Right renal cortex interstitium (tissue), 3 donors: ENCODE measurements around the gene KCND2. TPM values are rescaled to one million over a fixed set of nuclear protein-coding genes. Genes with fewer than 3 reads are reported as not detected.
"Not testable (repeated sequence)": the region's sequence is repeated elsewhere in the genome, so short reads cannot be mapped to it uniquely, and the experiment has no call there.

ENCODE experiments used
- DNase-seq, 3 donors: peaks; one replicate each; pipeline ENCODE4 v3.0.0-alpha.2; 2013; ENCODE audit warnings: low read depth in 3 of 3, low spot score in 2 of 3
- polyA plus RNA-seq, 3 donors: library from polyadenylated mRNA; unstranded; fragments of 120-200 nt; gene quantifications; one replicate each; pipeline ENCODE4 v1.2.1, GENCODE V29; 2013; ENCODE audit not compliant: insufficient read length in 3 of 3

The KCND2 gene
- 1 to 10 TPM; 1.7 to 2.2 (median 2.0) TPM for polyA plus RNA-seq

DNA sequence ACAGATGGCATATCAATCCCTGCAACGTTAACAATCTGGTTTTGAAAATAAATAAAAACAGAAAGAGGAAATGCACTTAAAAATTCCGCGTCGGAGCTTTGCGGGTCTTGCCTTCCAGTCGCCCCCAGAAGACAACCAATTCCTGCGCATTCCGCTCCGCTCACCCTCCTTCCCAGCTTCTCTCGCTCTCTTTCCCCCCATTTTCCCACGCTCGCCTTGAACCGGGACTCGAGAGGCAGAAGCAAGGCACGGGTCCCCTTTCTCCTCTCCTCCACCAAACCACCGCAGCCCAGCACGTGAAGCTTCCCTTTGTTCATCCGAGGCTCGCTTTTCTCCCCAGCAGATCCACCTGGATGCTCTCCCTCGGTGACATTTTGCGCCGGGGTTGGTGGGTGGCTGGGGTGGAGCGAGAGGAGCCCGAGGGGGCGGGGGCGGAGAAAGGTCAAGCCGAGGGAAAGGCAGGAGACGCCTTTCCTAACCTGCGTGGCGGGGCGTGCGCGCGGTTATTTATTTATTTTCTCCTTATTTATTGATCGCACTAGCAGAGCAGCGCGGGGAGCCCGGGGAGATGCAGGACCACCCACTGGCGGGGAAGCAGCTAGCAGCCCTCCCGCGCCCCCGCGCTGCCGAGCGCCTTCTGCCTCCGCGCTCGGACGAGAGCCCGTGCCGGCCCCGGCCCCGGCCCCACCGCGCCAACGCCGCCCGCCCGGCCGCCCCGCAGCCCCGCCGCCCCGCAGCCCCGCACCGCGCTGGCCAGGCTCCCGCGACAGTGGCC, at the start of gene KCND2:
Gene KCND2 (plus strand): TSS at position 475 of the 775 bp plus-strand sequence.
- DNase-seq, result peak in 1 of 3 donors; percentile 9

GRCh38 chr7:120226188-120226587, 46.8 kb upstream of the KCND2 start:
- DNase-seq, result no peak

DNA sequence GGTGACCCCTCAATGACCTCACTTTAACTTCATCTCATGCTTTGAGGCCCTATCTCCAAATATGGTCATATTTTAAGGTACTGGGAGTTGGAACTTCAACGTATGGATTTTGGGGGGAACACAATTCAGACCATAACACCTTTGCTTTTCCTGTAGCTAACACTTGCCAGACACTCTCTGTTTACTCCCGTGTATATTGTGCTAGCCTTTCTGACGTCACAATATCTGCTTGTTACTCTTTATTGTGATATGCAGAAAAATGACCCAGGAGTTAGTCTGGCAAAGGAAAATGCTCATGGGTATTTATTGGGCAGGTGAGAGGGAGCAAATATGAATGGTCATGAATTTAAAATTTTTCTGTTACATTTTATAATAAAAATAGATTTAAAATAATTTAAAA, 45.7 kb upstream of the KCND2 start:
- DNase-seq, result no peak

DNA sequence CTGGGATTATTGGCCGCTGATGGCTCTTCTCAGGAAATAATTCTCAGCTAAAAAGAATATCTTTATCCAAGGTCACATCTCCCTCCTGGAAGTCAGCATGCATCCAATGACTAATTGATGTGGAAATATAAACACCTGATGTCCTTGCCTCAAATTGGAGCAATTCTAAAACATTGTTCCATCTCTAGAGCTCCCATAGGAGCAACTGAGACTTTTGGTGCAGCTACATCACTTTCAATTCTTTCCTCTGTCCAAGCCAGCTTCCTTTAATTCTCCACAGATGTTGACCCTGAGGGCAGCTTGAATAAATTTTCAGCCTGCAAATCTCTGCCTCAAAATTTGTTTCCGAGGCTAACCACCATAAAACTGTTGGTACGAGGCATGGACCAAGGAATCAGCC, 43.9 kb upstream of the KCND2 start:
- no peak for DNase-seq

GRCh38 chr7:120233338-120233737, 39.6 kb upstream of the KCND2 start:
- no peak for DNase-seq

DNA sequence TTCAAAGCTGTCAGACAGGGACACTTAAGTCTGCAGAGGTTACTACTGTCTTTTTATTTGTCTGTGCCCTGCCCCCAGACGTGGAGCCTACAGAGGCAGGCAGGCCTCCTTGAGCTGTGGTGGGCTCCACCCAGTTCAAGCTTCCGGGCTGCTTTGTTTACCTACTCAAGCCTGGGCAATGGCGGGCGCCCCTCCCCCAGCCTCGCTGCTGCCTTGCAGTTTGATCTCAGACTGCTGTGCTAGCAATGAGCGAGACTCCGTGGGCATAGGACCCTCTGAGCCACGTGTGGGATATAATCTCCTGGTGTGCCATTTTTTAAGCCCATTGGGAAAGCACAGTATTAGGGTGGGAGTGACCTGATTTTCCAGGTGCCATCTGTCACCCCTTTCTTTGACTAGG, 32.6 kb upstream of the KCND2 start:
- DNase-seq, result not testable (repeated sequence)

- no peak for DNase-seq
Observed at GRCh38 chr7:120241973-120242372, 31.0 kb upstream of the KCND2 start.

- no peak for DNase-seq
Observed at GRCh38 chr7:120254845-120255244, 18.1 kb upstream of the KCND2 start.

DNA sequence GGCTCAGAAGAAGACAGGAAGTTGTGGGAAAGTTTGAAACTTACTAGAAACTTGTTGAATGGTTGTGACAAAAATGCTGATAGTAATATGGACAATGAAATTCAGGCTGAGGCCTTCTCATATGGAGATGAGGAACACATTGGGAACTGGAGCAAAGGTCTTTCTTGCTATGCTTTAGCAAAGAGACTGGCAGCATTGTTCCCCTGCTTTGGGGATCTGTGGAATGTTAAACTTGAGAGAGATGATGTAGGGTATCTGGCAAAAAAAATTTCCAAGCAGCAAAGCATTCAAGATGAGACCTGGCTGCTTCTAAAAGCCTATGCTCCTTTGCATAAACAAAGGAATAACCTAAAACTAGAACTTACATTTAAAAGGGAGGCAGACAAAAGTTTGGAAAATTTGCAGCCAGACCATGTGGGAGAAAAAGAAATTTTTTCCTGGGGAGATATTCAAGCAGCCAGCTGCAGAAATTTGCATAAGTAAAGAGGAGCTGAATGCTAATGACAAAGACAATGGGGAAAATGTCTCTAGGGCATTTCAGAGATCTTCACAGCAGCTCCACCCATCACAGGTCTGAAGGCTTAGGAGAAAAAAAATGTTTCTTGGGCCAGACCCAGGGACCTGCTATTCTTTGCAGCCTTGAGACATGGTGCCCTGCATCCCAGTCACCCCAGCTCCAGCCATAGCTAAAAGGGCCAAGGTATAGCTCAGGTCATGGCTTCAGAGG, 16.5 kb upstream of the KCND2 start:
- no peak for DNase-seq

DNA sequence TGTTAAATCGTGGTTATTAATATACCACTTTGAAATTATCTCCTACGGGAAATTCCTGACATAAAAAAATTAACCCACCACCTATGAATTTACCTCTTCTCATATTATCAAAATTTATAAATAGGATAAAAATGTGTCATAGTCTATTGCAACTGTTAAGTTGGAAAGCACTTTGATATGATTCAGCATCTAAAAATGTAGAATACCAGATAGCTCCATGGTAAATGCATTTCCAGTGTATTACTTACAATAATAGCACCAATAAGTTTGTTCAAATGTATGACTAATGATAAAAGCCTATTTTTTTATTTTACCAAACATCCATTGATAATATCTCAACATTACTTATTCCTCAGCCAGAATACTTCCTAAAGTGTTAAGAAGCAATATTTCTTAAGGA, 13.6 kb upstream of the KCND2 start:
- DNase-seq, result no peak

GRCh38 chr7:120260111-120260510, 12.9 kb upstream of the KCND2 start:
- no peak for DNase-seq

GRCh38 chr7:120272261-120272660, 714 bp upstream of the KCND2 start:
- peak in 1 of 3 donors; percentile 21 for DNase-seq

GRCh38 chr7:120273476-120273975, 551 bp downstream of the KCND2 start:
- peak in 1 of 3 donors; percentile 19 for DNase-seq

DNA sequence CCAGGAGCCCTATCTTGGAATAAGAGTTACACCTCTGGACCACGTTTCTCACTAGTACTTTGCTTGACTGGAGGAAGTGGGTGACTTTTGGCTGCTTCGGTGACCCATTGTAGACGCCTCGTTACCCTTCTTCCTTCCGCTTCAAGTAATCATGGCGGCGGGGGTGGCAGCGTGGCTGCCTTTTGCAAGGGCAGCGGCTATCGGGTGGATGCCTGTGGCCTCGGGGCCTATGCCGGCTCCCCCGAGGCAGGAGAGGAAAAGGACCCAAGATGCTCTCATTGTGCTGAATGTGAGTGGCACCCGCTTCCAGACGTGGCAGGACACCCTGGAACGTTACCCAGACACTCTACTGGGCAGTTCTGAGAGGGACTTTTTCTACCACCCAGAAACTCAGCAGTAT, 1.5 kb downstream of the KCND2 start:
- DNase-seq, result no peak

DNA sequence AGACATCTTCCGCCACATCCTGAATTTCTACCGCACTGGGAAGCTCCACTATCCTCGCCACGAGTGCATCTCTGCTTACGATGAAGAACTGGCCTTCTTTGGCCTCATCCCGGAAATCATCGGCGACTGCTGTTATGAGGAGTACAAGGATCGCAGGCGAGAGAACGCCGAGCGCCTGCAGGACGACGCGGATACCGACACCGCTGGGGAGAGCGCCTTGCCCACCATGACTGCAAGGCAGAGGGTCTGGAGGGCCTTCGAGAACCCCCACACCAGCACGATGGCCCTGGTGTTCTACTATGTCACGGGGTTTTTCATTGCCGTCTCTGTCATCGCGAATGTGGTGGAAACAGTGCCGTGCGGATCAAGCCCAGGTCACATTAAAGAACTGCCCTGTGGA, 1.9 kb downstream of the KCND2 start:
- DNase-seq, result no peak

- DNase-seq, result no peak
Observed at GRCh38 chr7:120276720-120277119, 3.7 kb downstream of the KCND2 start.

DNA sequence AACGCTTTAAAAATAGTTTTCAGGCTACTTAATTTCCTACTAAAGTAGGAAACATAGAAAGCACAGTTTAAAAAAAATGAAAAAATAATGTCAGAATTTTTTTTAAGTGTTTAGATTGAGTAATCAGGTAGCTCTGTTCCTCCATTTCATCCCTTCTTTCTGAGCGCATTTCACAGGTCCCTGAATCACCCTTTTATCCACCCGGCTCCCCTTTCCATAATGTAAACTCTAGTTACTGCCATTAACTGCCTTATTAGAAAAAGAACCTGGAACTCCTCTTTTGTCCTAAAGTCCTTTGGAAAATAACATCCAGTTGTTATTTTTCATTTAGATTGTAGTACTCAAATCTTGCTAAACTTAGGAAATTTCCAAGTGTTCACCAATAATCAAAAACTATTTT, 5.8 kb downstream of the KCND2 start:
- DNase-seq, result no peak

GRCh38 chr7:120280743-120281142, 7.8 kb downstream of the KCND2 start:
- no peak for DNase-seq

- DNase-seq, result no peak
Observed at GRCh38 chr7:120293027-120293426, 20.1 kb downstream of the KCND2 start.

DNA sequence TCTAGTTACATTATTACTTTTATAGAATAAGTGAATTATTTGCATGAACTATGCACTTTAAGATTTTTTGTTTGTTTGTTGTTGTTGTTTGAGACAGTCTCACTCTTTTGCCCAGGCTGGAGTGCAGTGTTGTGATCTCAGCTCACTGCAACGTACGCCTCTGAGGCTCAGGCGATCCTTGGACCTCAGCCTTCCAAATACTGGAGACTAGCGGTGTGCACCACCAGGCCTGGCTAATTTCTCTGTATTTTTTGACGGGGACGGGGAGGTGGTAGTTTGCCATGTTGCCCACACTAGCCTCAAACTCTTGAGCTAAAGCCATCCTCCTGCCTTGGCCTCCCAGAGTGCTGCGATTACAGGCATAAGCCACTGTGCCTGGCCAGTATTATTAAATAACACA, 29.2 kb downstream of the KCND2 start:
- no peak for DNase-seq

- DNase-seq, result no peak
Observed at GRCh38 chr7:120303105-120303504, 30.1 kb downstream of the KCND2 start.

- DNase-seq, result no peak
Observed at GRCh38 chr7:120304674-120305073, 31.7 kb downstream of the KCND2 start.
